GM12892 (cell line): ENCODE data around the gene SMIM1.

Experiments
- POLR2A ChIP-seq: IDR thresholded peaks from 2 replicates; pipeline ENCODE4 v1.6.1; 2011; ENCODE audit warnings: low read depth, low read length, control low read depth
- POLR2AphosphoS5 ChIP-seq: IDR thresholded peaks from 2 replicates; pipeline ENCODE4 v1.6.1; 2011; ENCODE audit warnings: low read depth, low read length, control low read depth

DNA sequence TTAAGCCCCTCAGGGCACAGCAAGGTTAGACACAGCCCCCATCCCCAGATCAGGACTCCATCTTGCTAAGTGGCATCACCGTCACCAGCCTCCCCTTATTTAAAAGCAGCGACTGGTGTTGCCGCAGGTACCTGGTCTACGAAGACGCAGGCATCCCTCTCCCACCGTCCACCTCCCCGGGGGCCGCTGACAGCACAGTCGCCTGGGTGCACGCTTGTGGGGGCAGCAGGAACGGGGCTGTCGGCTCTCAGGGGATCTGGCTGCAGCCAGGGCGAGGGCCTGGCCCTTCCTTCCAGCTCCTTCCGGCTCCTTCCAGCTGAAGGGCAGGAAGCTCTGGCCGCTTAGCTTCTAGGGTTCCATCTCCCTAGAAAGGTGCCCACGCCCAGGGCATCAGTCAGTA, 37.9 kb upstream of the SMIM1 start:
- TF ChIP-seq POLR2A (no peak), POLR2AphosphoS5 (no peak)
